Activated naive CD8-positive, alpha-beta T cell treated with anti-CD3 and anti-CD28 coated beads for 36 hours (primary cell): ENCODE data around the gene TUBB4B. TPM values are rescaled to one million over a fixed set of nuclear protein-coding genes. Genes with fewer than 3 reads are reported as not detected.

Experiments used
- DNase-seq: peaks from one replicate; pipeline ENCODE4 v3.0.0; 2021
- H3K27ac Mint-ChIP-seq: one replicate; pipeline ENCODE4 v1.8.0; 2022; ENCODE audit warnings: mild to moderate bottlenecking, moderate library complexity, mixed read lengths
- H3K27me3 Mint-ChIP-seq: one replicate; pipeline ENCODE4 v1.8.0; 2022; ENCODE audit warnings: mild to moderate bottlenecking, mixed read lengths
- H3K36me3 Mint-ChIP-seq: one replicate; pipeline ENCODE4 v1.8.0; 2021; ENCODE audit warnings: mild to moderate bottlenecking, mixed read lengths
- H3K4me1 Mint-ChIP-seq: one replicate; pipeline ENCODE4 v1.8.0; 2021; ENCODE audit warnings: mixed read lengths
- H3K4me3 Mint-ChIP-seq: one replicate; pipeline ENCODE4 v1.8.0; 2022; ENCODE audit warnings: mild to moderate bottlenecking, moderate library complexity, mixed read lengths
- H3K9me3 Mint-ChIP-seq: one replicate; pipeline ENCODE4 v1.8.0; 2022; ENCODE audit warnings: mixed read lengths
- total RNA-seq, 2 experiments: library from RNA; stranded (reverse); gene quantifications; one replicate each; pipeline ENCODE4 v1.2.3, GENCODE V29; 2021

TUBB4B gene
- total RNA-seq: 100 to 1,000 TPM; 271 to 274 TPM

DNA sequence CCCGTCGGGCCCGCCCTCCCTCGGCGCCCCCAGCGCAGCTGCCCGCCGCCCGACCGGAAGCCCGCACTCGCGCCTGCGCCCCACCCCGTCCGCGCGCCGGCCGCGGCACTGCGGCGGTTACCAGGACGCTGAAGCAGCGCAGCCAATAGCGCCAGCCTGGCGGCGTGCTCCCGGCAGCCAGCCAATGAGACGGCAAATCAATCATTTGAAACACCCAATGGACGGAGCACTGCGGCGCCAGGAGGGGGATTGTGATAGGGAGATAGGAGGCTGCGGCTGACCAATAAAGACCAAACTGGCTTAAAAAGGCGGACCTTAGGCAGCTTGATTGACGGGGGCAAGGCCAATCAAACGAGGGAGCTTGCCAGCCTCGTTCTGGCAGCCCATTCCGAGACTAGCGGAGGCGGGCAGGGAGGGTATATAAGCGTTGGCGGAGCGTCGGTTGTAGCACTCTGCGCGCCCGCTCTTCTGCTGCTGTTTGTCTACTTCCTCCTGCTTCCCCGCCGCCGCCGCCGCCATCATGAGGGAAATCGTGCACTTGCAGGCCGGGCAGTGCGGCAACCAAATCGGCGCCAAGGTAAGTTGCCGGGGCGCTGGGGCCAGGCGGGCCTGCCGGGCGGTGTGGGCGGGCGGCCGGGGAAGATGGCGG lies at the start of gene TUBB4B:
Gene TUBB4B, plus strand, starts transcription at position 447 of the 649 bp plus-strand sequence. Its CDS starts 74 bp downstream, at position 521.
- H3K4me3 Mint-ChIP-seq: peak within 1 kb of the TSS; percentile 88

DNA sequence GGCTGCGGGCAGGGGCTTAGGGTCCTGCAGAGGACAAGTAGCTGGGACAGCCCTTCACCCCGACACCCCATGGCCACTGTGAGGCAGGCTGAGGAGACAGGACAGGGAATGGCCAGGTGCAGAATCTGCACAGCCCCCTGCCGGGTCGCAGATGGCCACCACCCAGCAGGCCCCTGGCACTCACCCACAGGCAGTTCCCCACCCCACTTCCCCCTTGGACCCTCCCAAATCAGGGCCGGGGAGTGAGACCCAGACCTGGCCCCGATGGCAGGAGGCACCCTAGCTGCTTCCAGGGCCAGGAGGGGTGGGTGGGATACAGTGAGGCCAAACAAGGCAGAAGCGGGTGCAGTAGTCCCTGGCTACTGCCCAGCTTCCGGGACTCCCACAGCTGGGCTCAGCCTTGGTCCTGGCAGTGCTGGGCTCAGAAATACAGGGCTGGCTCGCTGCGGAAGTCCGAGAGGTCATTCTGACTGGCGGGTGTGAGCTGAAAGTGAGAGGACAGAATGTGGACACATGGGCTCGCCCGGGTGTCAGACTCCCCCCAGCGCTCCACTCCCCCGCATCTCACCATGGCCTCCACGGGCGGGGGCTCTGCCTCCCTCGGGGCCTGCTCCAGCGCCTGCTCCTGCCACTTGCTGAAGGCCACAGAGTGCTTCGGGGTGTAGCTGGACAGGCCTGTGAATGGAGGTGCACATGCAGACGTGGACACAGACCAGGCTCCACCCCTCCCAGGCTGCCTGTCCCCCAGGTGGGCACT lies 49.2 kb upstream of the TUBB4B start:
- Mint-ChIP-seq H3K4me3 (no peak overlapping the region), H3K9me3 (no peaks in the 10 kb centered on the region), H3K4me1 (peaks cover 19% of the 10 kb centered on the region), H3K36me3 (peaks cover 8% of the 10 kb centered on the region), H3K27ac (no peak overlapping the region), H3K27me3 (no peaks in the 10 kb centered on the region)
- DNase-seq: no peak

More for the DNA sequence above, at the start of gene TUBB4B:
- peak within 1 kb of the TSS; percentile 88 for H3K27ac Mint-ChIP-seq
- H3K36me3 Mint-ChIP-seq: peaks cover 26% of the 10 kb centered on the region
- peak; percentile 99 for DNase-seq
- peaks cover 23% of the 10 kb centered on the region for H3K4me1 Mint-ChIP-seq
- no peaks in the 10 kb centered on the region for H3K27me3 Mint-ChIP-seq
- H3K9me3 Mint-ChIP-seq: no peaks in the 10 kb centered on the region

DNA sequence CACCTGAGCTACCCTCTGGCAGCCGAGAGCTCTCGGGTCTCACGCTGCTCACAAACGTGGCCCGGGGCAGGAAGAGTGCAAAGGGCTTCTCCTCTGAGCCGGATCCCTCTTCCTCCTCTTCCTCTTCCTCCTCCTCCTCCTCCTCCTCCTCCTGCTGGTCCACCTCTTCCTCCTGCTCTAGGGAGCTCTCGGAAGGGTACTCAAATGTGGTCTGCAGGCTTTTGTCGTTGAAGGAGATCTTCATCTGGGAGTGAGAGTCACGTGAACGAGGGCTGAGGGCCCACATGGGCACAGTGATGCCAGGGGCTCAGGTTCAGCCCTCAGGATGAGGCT lies 48.7 kb upstream of the TUBB4B start:
- Mint-ChIP-seq H3K9me3 (no peaks in the 10 kb centered on the region), H3K27me3 (no peaks in the 10 kb centered on the region), H3K27ac (no peak overlapping the region), H3K36me3 (peaks cover 8% of the 10 kb centered on the region), H3K4me3 (no peak overlapping the region), H3K4me1 (peaks cover 15% of the 10 kb centered on the region)
- no peak for DNase-seq

DNA sequence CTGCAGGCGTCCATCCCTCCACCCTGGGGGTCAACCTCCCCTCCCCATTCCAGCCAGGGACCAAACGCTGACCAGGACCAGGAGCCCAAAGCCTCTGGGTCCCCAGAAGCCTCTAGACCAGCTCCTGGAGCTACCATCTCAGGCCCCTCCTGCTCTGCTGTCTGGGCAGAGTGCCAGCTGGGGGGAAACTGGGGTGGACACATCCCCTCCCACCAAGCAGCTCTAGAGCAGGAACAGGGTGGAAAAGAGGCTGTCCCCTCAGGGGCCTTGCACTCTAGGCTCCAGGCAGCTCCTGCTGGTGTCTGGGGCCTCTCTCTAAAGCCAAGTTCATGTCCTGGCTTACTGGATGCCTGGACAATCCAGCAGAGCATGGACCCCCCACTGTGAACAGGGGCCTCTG lies 48.2 kb upstream of the TUBB4B start:
- Mint-ChIP-seq H3K4me1 (peaks cover 11% of the 10 kb centered on the region), H3K4me3 (no peak overlapping the region), H3K9me3 (no peaks in the 10 kb centered on the region), H3K27me3 (no peaks in the 10 kb centered on the region), H3K36me3 (peaks cover 4% of the 10 kb centered on the region), H3K27ac (no peak overlapping the region)
- no peak for DNase-seq

DNA sequence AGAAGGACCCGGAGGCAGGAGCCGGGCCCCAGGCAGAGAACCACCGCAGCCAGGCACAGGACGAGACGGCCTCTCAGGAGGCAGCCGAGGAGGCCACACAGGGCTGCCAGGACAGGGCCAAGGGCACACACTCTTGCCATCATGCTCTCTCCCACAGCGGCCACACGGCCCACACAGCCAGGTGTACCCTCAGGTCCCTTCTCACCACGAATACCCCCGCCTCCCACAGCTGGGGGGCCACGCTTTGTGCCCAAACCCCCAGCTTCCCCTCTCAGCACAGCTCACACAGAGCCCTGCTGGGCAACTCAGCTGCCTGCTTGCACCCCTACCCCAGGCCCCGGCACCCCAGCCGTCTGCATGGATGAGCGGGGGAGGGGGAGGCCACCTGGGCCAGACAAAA lies 47.3 kb upstream of the TUBB4B start:
- H3K36me3 Mint-ChIP-seq: peaks cover 4% of the 10 kb centered on the region
- H3K4me1 Mint-ChIP-seq: peaks cover 11% of the 10 kb centered on the region
- H3K27me3 Mint-ChIP-seq: no peaks in the 10 kb centered on the region
- no peak overlapping the region for H3K27ac Mint-ChIP-seq
- H3K9me3 Mint-ChIP-seq: no peaks in the 10 kb centered on the region
- no peak for DNase-seq
- H3K4me3 Mint-ChIP-seq: no peak overlapping the region

DNA sequence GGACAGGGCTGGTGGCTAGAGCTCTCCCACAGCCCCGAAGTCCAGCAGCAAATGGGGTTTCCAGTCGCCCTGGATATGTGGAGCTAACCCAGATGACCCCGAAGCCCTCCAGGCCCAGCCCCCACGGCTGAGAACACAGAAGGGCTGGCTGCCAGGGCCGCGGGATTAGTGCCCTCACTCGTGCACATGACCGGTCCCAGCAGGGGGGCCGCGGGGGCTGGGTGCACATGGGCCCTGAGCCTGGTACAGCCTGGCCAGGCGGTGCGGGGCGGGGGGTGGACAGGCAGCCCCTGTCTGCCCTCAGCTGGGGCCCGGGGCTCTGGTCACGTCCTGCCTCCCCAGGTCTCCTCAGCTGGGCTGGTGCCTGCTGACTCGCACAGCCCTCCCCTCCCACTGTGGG lies 46.7 kb upstream of the TUBB4B start:
- peaks cover 10% of the 10 kb centered on the region for H3K4me1 Mint-ChIP-seq
- H3K36me3 Mint-ChIP-seq: peaks cover 2% of the 10 kb centered on the region
- H3K27me3 Mint-ChIP-seq: no peaks in the 10 kb centered on the region
- no peak overlapping the region for H3K27ac Mint-ChIP-seq
- H3K9me3 Mint-ChIP-seq: no peaks in the 10 kb centered on the region
- no peak for DNase-seq
- no peak overlapping the region for H3K4me3 Mint-ChIP-seq

DNA sequence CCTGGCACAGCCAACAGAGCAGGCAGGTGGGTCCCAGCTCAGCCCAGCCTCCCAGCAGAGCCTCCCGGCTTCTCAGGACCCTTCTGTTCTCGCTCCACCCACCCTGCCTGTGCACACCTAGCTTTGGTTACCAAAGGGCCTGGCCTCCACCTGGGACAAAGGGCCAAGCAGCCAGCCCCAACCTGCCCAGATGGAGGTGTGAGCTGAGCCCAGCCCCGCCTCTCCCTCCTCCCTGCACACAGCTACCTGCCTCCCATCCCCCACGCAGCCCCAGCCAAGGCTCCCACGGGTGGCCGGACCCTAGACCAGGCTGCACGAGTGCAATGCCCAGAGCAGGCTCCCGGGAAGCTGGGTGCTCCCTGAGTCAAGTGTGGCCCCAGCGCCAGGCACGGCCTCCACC lies 46.2 kb upstream of the TUBB4B start:
- H3K27me3 Mint-ChIP-seq: no peaks in the 10 kb centered on the region
- peaks cover 9% of the 10 kb centered on the region for H3K4me1 Mint-ChIP-seq
- no peaks in the 10 kb centered on the region for H3K9me3 Mint-ChIP-seq
- no peaks in the 10 kb centered on the region for H3K36me3 Mint-ChIP-seq
- DNase-seq: no peak
- H3K4me3 Mint-ChIP-seq: no peak overlapping the region
- no peak overlapping the region for H3K27ac Mint-ChIP-seq

DNA sequence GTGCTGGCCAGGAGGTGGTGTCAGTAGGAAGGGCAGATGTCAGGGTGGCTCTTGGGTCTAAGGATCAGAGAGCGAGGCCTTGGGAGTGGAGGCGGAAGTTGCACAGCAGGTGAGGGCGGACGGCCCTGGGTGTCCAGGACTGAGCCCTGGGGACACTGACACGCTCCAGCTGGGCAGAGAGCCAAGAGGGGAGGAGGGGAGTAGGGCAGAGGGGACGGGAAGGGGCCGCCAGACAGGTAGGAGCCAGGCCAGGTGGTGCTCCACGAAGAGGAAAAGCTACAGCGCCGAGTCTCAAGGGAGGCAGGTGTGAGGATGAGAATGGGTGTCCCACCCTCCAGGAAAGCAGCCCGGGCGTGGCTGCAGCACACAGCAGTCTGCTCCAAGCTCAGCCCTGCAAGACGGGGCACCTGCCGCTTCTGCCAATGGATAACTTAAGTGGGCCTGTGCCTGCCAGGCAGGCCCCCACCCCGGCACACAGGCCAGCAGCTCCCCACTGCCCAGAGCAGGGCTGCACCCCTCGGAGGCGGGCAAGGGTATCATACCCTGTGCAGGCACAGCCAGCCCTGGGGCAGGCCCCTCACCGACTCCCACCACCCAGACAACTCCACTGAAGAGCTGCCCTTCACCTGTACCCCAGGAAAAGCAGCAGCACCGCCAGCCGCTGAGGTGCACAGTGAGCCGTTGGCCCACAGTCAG lies 45.4 kb upstream of the TUBB4B start:
- H3K4me1 Mint-ChIP-seq: peaks cover 9% of the 10 kb centered on the region
- no peak overlapping the region for H3K4me3 Mint-ChIP-seq
- H3K27me3 Mint-ChIP-seq: no peaks in the 10 kb centered on the region
- DNase-seq: no peak
- peak overlapping the region; percentile 39 for H3K27ac Mint-ChIP-seq
- H3K36me3 Mint-ChIP-seq: no peaks in the 10 kb centered on the region
- no peaks in the 10 kb centered on the region for H3K9me3 Mint-ChIP-seq

DNA sequence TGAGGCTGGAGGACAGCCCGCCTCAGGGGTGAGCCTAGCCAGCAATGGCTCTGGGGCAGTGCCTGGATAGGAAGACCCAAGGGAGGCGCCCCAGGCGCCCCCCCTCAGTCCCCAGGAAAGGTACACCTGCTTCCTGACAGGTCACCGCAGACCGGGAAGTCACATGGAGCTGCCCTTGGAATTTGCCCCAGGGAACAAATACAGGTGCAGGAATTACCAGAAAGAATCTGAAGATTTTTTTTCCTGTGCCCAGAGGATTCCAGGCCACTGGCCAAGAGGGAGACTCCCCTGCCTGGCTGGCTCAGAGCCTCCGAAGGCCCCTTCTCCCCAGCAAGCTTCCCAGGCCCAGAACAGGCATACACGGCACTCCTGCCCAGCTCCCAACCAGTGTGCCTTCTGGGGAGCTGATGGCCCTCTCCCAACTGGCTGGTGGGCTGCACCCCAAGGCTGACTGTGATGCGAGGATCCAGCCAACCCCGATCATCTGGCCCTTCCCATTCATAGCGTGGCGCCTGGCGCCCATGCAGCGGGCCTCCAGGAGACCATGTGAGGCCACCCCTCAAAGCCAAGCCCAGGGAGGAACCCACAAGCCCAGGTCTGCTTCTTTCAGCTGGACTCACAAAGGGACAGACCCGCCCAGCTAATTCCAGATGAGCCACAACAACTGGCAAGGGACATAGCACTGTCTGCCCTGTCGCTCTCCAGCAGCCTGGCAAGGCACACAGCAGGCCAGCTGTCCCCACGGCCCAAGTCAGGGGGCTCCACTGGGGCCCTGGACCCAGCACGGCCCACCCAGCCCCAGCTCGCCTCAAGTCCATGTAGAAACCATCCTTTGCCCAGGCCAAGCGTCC lies 42.8 kb upstream of the TUBB4B start:
- no peaks in the 10 kb centered on the region for H3K36me3 Mint-ChIP-seq
- no peaks in the 10 kb centered on the region for H3K9me3 Mint-ChIP-seq
- H3K4me1 Mint-ChIP-seq: peaks cover 20% of the 10 kb centered on the region
- H3K4me3 Mint-ChIP-seq: no peak overlapping the region
- no peak for DNase-seq
- no peak overlapping the region for H3K27ac Mint-ChIP-seq
- no peaks in the 10 kb centered on the region for H3K27me3 Mint-ChIP-seq

DNA sequence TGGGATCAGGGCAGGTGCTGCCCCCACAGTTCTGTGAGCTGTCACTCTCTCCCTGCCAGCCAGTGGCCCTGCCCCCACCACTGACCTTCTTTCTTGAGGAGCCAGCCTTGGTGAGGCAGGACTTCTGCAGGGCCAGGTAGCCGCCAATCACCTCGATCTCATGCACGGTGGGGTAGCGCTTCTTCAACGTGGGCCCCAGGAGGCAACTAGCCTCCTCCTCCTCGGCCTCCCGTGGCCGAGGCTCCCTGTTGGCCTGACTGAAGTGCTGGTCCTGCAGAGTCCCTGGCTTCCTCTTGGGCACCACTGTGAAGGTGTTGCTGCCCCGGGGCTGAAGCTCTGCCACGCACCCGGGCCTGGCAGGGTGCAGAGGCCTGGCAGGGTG lies 42.2 kb upstream of the TUBB4B start:
- no peak overlapping the region for H3K4me3 Mint-ChIP-seq
- H3K9me3 Mint-ChIP-seq: no peaks in the 10 kb centered on the region
- no peaks in the 10 kb centered on the region for H3K27me3 Mint-ChIP-seq
- H3K4me1 Mint-ChIP-seq: peaks cover 22% of the 10 kb centered on the region
- no peak for DNase-seq
- no peaks in the 10 kb centered on the region for H3K36me3 Mint-ChIP-seq
- H3K27ac Mint-ChIP-seq: no peak overlapping the region

DNA sequence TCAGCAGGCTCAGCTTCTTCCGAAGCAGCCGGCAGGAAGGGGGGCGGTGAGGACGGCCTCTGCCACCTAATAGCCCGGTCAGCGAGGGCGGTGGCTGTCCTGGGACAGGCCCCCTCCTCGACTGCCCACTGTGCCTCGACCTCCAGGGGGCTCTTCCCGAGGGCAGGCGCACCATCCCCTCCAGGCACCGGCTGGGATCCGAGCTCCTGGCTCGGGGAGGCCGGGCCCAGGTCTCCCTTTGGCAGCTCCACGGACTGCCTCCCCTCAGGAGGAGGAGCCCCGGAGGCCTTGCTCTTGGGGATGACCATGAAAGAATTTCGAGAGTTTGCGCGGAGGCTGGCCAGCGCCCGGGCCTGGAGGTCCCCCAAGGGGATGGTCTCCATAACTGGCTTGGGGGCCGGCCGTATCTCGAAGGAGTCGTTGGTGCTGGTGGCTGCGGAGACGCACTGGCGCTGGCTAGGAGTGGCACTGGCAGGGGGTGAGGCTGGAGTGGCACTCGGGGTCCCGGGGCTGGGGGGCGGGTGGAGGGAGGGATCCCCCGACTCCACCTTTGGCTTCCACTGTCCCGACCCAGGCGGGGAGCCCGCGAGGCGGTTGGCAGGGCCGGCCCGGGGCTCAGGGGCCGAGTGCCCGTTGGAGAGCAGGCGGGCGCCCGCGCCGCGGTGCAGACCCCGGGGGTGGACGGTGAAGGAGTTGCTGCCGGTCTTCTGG lies 41.5 kb upstream of the TUBB4B start:
- H3K4me1 Mint-ChIP-seq: peaks cover 29% of the 10 kb centered on the region
- H3K4me3 Mint-ChIP-seq: peak overlapping the region; percentile 75
- H3K27ac Mint-ChIP-seq: peak overlapping the region; percentile 25
- no peaks in the 10 kb centered on the region for H3K9me3 Mint-ChIP-seq
- DNase-seq: no peak
- H3K36me3 Mint-ChIP-seq: no peaks in the 10 kb centered on the region
- H3K27me3 Mint-ChIP-seq: no peaks in the 10 kb centered on the region

DNA sequence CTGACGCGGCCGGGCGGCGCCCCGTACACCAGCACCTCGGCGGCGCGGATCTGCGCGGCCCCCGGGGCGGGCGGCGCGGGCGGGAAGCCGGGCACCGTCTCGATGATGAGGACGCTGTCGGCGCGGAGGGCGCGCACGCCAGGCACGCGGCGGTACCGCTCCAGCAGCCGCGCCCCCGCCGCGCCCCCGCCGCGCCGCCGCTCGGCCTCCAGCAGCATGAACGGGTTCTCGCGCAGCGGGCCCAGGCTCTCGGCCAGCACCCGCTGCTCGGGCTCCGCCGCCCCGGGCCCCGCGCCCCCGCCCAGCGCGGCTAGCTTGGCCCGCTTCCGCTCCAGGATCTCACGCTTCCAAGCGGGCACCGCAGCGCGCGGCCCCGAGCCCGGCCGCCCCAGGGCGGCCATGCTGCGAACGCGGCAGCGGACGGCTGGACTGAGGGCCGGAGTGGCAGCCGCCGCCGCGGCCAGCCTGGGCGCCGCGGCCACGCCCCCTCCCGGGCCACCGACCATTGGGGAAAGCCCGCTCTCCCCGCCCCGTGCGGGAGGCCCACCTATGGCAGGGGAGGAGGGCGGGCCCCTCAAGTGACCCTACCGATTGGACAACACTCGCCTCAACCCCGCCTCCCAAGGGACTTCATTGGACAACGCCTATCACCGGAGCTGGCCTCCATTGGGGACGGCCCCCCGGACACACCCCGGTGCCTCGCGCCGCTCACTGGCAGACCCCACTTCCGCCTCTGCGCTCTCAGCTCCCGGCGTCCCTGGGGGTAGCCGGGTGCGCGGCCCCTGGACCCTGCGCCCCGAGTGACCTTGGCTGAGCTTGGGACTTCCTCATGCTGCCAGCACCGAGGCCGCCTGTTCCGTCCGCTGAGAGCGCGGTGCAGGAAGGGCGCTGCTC lies 40.5 kb upstream of the TUBB4B start, which contains the start of gene TPRN:
Gene TPRN, minus strand, starts transcription at position 431 of the 894 bp plus-strand sequence. Its CDS starts 30 bp downstream, at position 401.
- Mint-ChIP-seq H3K9me3 (no peaks in the 10 kb centered on the region), H3K27ac (peak within 1 kb of the TSS; percentile 76)
- peak; percentile 99 for DNase-seq

DNA sequence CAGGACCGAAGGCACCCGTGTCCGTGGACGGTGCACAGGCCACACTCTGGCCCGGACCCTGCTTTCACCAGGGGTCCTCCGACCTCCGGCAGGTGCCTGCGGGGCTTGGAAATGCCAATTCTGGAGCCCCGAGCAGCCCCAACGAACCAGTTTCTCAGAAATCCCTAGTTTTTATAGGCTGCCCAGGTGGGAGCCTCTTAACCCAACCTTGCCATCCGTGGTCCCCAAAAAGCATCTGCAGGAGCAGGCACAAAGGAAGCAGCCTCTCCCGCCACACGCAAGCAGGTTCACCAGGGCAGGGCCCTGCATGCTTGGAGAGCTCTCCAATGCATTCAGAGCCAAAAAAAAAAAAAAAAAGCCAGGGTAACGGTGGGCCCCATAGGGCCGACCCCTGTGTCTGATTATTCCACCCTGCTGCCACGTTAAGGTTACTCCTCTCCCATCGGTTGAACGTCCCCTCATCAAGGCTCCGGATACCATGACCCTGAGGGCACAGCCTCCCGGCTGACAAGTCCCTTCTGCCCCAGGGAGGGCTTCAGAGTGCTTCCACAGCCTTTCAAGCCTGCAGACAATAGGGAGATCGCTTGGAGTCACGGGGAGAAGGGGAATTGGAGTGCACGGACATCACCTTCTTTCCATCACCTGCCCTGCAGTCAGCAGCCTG lies 39.8 kb upstream of the TUBB4B start:
- Mint-ChIP-seq H3K4me3 (peak overlapping the region; percentile 78), H3K27me3 (no peaks in the 10 kb centered on the region), H3K36me3 (peaks cover 5% of the 10 kb centered on the region), H3K4me1 (peaks cover 34% of the 10 kb centered on the region), H3K27ac (peak overlapping the region; percentile 76), H3K9me3 (no peaks in the 10 kb centered on the region)
- no peak for DNase-seq

More for the DNA sequence above, 40.5 kb upstream of the TUBB4B start, which contains the start of gene TPRN:
- Mint-ChIP-seq H3K4me3 (peak within 1 kb of the TSS; percentile 78), H3K4me1 (peaks cover 32% of the 10 kb centered on the region), H3K27me3 (no peaks in the 10 kb centered on the region), H3K36me3 (no peaks in the 10 kb centered on the region)
